PC-9 (cell line): ENCODE measurements around the gene GTF2F2. TPM values are rescaled to one million over a fixed set of nuclear protein-coding genes. Genes with fewer than 3 reads are reported as not detected.

Experiments
- BruUV-seq: library from RNA; stranded (reverse); fragments of 400-500 nt; replicated peaks from 2 replicates; lab custom pipeline; 2021; lab: Mats Ljungman, UMichigan
- CTCF ChIA-PET: fragments of 300-600 bp; sonication (Branson Sonifier 250); formaldehyde crosslinking; loops from one replicate; lab custom pipeline; 2022; ENCODE audit warnings: antibody characterized with exemption; lab: Charles Lee
- POLR2A ChIA-PET: fragments of 300-600 bp; sonication (Branson Sonifier 250); formaldehyde crosslinking; loops from one replicate; lab custom pipeline; 2022; ENCODE audit warnings: antibody characterized with exemption; ENCODE audit not compliant: unreplicated experiment; lab: Charles Lee
- DNase-seq, 2 experiments: peaks; one replicate each; pipeline versions ENCODE4 v3.0.0 to v3.0.0-alpha.2; 2015 to 2022; ENCODE audit warnings: mixed read lengths in 1 of 2
- H2AFZ ChIP-seq: fragments of 200-600 bp; sonication (generic); 2 replicates; pipeline ENCODE4 v1.8.1; 2017; ENCODE audit warnings: antibody characterized with exemption
- H3F3A ChIP-seq: fragments of 200-600 bp; sonication (generic); 2 replicates; pipeline ENCODE4 v1.8.1; 2017; ENCODE audit warnings: antibody characterized with exemption, mild to moderate bottlenecking, low read depth; ENCODE audit not compliant: insufficient read depth
- H3K27ac ChIP-seq: fragments of 200-600 bp; sonication (generic); 2 replicates; pipeline ENCODE4 v1.6.1; 2016; ENCODE audit warnings: mixed run types
- H3K27me3 ChIP-seq: fragments of 200-600 bp; sonication (generic); 2 replicates; pipeline ENCODE4 v1.6.1; 2016; ENCODE audit warnings: low read depth, mixed run types; ENCODE audit not compliant: insufficient read depth
- H3K36me3 ChIP-seq: fragments of 200-600 bp; sonication (generic); 2 replicates; pipeline ENCODE4 v1.6.1; 2016; ENCODE audit warnings: low read depth, mixed run types
- H3K4me1 ChIP-seq: fragments of 200-600 bp; sonication (generic); replicated peaks from 2 replicates; pipeline ENCODE4 v1.6.1; 2016; ENCODE audit warnings: mixed run types; ENCODE audit not compliant: insufficient read depth
- H3K4me2 ChIP-seq: fragments of 200-600 bp; sonication (generic); 2 replicates; pipeline ENCODE4 v1.6.1; 2017; ENCODE audit warnings: mixed run types
- H3K4me3 ChIP-seq: fragments of 200-600 bp; sonication (generic); 2 replicates; pipeline ENCODE4 v1.6.1; 2016; ENCODE audit warnings: mixed run types
- H3K79me2 ChIP-seq: fragments of 200-600 bp; sonication (generic); 2 replicates; pipeline ENCODE4 v1.6.1; 2017; ENCODE audit warnings: low read depth, mixed run types
- H3K9me2 ChIP-seq: fragments of 200-600 bp; sonication (generic); 2 replicates; pipeline ENCODE4 v1.8.1; 2017; ENCODE audit warnings: mild to moderate bottlenecking; ENCODE audit not compliant: insufficient read depth
- H3K9me3 ChIP-seq: fragments of 200-600 bp; sonication (generic); 2 replicates; pipeline ENCODE4 v1.8.1; 2016; ENCODE audit warnings: low read depth; ENCODE audit not compliant: insufficient read depth
- H4K20me1 ChIP-seq: fragments of 200-600 bp; sonication (generic); 2 replicates; pipeline ENCODE4 v1.8.1; 2017; ENCODE audit not compliant: insufficient read depth
- EZH2 ChIP-seq: fragments of 200-600 bp; sonication (generic); IDR thresholded peaks from 2 replicates; pipeline ENCODE4 v1.8.0; 2017; ENCODE audit warnings: antibody characterized with exemption, low read depth
- intact Hi-C: fragments of 100-400 bp; cut with micrococcal nuclease; formaldehyde crosslinking; loops from one replicate; pipeline ENCODE4 v1.10.0; 2022; ENCODE audit not compliant: unreplicated experiment
- total RNA-seq: library from RNA; stranded (reverse); gene quantifications from 2 replicates; pipeline ENCODE4 v1.2.3, GENCODE V29; 2021
- TF ChIP-seq, protein P1 (sequence below): fragments of 200-600 bp; sonication (generic); conservative IDR thresholded peaks from 2 replicates; pipeline ENCODE4 v1.6.1; 2017; ENCODE audit warnings: mixed run types, antibody characterized with exemption, mild to moderate bottlenecking, moderate library complexity

GTF2F2 gene
- total RNA-seq, 1 experiment from 2014 or later = 28.8 TPM

DNA sequence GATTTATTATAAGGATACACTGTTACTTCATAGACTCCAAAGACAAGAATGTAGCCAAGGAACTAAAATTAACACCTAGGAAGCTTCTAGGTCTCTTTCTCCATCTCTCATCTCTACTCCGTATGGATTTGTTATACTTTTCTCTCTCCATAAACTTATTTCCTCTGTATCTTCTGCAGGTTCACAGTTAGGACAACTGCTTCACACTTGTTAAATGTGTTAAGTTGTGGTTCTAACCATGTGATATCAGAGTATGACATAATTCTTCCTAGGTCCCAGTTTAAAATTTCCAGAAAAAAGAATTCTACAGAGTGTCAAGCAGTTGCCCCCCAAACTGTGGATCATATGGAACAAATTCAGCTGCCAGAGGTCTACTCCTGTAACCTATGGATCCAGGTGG, 42.3 kb upstream of the GTF2F2 start:
- H3F3A ChIP-seq = no peaks in the 10 kb centered on the region
- no peaks in the 10 kb centered on the region for H3K9me3 ChIP-seq
- ChIA-PET CTCF (no interaction called here), POLR2A (no interaction called here)
- no peak overlapping the region for H3K4me3 ChIP-seq
- no TSS peak for BruUV-seq
- no peak overlapping the region for H3K4me2 ChIP-seq
- H2AFZ ChIP-seq = no peak overlapping the region
- no peaks in the 10 kb centered on the region for H3K36me3 ChIP-seq
- H3K79me2 ChIP-seq = no peaks in the 10 kb centered on the region
- H4K20me1 ChIP-seq = no peaks in the 10 kb centered on the region
- H3K9me2 ChIP-seq = no peaks in the 10 kb centered on the region
- no peak for DNase-seq
- H3K27me3 ChIP-seq = no peaks in the 10 kb centered on the region
- TF ChIP-seq, protein P1, sequence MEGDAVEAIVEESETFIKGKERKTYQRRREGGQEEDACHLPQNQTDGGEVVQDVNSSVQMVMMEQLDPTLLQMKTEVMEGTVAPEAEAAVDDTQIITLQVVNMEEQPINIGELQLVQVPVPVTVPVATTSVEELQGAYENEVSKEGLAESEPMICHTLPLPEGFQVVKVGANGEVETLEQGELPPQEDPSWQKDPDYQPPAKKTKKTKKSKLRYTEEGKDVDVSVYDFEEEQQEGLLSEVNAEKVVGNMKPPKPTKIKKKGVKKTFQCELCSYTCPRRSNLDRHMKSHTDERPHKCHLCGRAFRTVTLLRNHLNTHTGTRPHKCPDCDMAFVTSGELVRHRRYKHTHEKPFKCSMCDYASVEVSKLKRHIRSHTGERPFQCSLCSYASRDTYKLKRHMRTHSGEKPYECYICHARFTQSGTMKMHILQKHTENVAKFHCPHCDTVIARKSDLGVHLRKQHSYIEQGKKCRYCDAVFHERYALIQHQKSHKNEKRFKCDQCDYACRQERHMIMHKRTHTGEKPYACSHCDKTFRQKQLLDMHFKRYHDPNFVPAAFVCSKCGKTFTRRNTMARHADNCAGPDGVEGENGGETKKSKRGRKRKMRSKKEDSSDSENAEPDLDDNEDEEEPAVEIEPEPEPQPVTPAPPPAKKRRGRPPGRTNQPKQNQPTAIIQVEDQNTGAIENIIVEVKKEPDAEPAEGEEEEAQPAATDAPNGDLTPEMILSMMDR = no peak
- TF ChIP-seq EZH2 = no peak
- no peak overlapping the region for H3K27ac ChIP-seq
- intact Hi-C loops = no loop called here
- H3K4me1 ChIP-seq = 0 out of 2 replicates have a peak, but pooled peaks cover 4% of the 10 kb centered on the region

DNA sequence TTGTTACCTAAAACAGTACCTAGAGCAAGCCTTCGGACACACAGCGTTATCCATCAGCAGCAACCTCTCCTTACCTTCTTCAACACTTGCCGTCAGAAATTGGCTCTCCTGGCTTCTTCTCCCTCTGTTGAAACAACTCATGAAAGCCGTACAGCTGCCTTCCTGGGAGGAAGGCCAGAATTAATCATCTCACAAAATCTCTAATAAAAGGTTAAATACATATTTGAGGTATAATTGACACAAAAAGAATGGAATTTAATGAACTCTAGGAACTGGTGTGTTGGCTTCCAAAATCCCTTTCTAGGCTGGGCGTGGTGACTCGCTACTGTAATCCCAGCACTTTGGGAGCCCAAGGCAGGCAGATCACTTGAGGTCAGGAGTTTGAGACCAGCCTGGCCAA, 37.3 kb upstream of the GTF2F2 start:
- DNase-seq = peak in 1 of 2 experiments; percentile 81
- Histone ChIP-seq H3K4me1 (0 out of 2 replicates have a peak, but pooled peaks cover 9% of the 10 kb centered on the region), H3K4me2 (no peak overlapping the region), H3K9me2 (no peaks in the 10 kb centered on the region), H3K27me3 (no peaks in the 10 kb centered on the region), H4K20me1 (no peaks in the 10 kb centered on the region), H3K36me3 (no peaks in the 10 kb centered on the region), H3K9me3 (no peaks in the 10 kb centered on the region), H3K27ac (no peak overlapping the region), H3F3A (no peaks in the 10 kb centered on the region), H2AFZ (no peak overlapping the region), H3K4me3 (no peak overlapping the region), H3K79me2 (no peaks in the 10 kb centered on the region)
- ChIA-PET CTCF (no interaction called here), POLR2A (no interaction called here)
- TF ChIP-seq EZH2 = no peak
- TF ChIP-seq, protein P1 = no peak
- BruUV-seq = no TSS peak
- intact Hi-C loops = no loop called here

DNA sequence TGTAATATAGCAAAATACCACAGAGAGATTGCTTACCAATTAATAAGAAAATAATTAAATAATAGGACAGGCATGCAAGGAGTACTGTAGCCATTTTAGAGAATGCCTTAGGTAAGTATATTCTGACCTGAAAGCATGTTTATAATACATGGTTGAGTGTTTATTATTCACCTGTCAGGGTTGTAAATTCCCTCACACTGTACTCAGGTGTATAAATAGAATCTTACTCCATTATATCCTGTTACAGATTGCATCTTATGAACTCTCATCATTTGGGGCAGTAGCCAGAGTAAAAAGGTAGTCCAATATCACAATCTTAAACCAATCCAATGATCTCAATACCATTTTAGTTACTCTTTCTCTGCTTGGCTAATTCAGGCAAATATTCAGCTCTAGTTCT, 35.8 kb upstream of the GTF2F2 start:
- POLR2A ChIA-PET = no interaction called here
- no peaks in the 10 kb centered on the region for H3K9me2 ChIP-seq
- H3F3A ChIP-seq = no peaks in the 10 kb centered on the region
- H3K4me2 ChIP-seq = no peak overlapping the region
- no peaks in the 10 kb centered on the region for H3K27me3 ChIP-seq
- no peak for TF ChIP-seq EZH2
- TF ChIP-seq, protein P1 = no peak
- H3K4me1 ChIP-seq = 0 out of 2 replicates have a peak, but pooled peaks cover 9% of the 10 kb centered on the region
- no peak overlapping the region for H3K4me3 ChIP-seq
- intact Hi-C loops = no loop called here
- no peaks in the 10 kb centered on the region for H3K36me3 ChIP-seq
- no peak for DNase-seq
- no peaks in the 10 kb centered on the region for H3K9me3 ChIP-seq
- H3K27ac ChIP-seq = no peak overlapping the region
- H2AFZ ChIP-seq = no peak overlapping the region
- CTCF ChIA-PET = no interaction called here
- no TSS peak for BruUV-seq
- H4K20me1 ChIP-seq = no peaks in the 10 kb centered on the region
- no peaks in the 10 kb centered on the region for H3K79me2 ChIP-seq
